ENCODE data around the gene OCRL.

The OCRL gene

GRCh38 chrX:129586446-129586845 is 46.4 kb downstream of the OCRL start:
- TF ChIP-seq ZFX (IDR thresholded peaks at IDR 0.05) (no peak), CTCF (conservative IDR thresholded peaks at IDR 0.05) (no peak)
- H3K27ac ChIP-seq: no peak overlapping the region

- TF ChIP-seq ZFX (IDR thresholded peaks at IDR 0.05) (no peak), CTCF (conservative IDR thresholded peaks at IDR 0.05) (no peak)
- no peak overlapping the region for H3K27ac ChIP-seq
Measured at GRCh38 chrX:129590596-129590995, 50.5 kb downstream of the OCRL start.

GRCh38 chrX:129593137-129593536 is 53.1 kb downstream of the OCRL start:
- no peak for TF ChIP-seq CTCF (conservative IDR thresholded peaks at IDR 0.05)
- TF ChIP-seq ZFX (IDR thresholded peaks at IDR 0.05): no peak
- no peak overlapping the region for H3K27ac ChIP-seq

- TF ChIP-seq CTCF (conservative IDR thresholded peaks at IDR 0.05): no peak
- no peak for TF ChIP-seq ZFX (IDR thresholded peaks at IDR 0.05)
- H3K27ac ChIP-seq: no peak overlapping the region
Measured at GRCh38 chrX:129594781-129595180, 54.7 kb downstream of the OCRL start.

GRCh38 chrX:129596077-129596476 is 56.0 kb downstream of the OCRL start:
- TF ChIP-seq ZFX (IDR thresholded peaks at IDR 0.05): no peak
- TF ChIP-seq CTCF (conservative IDR thresholded peaks at IDR 0.05): no peak
- no peak overlapping the region for H3K27ac ChIP-seq

- H3K27ac ChIP-seq: no peak overlapping the region
- TF ChIP-seq ZFX (IDR thresholded peaks at IDR 0.05) (no peak), CTCF (conservative IDR thresholded peaks at IDR 0.05) (no peak)
Measured at GRCh38 chrX:129597905-129598304, 57.8 kb downstream of the OCRL start.

- TF ChIP-seq ZFX (IDR thresholded peaks at IDR 0.05) (no peak), CTCF (conservative IDR thresholded peaks at IDR 0.05) (no peak)
- no peak overlapping the region for H3K27ac ChIP-seq
Measured at GRCh38 chrX:129599499-129599898, 59.4 kb downstream of the OCRL start.

Data from C4-2B (cell line).